Measurements from ENCODE around the gene SOS1. TPM values are rescaled to one million over a fixed set of nuclear protein-coding genes. Genes with fewer than 3 reads are reported as not detected.
"Not testable (repeated sequence)": the region's sequence is repeated elsewhere in the genome, so short reads cannot be mapped to it uniquely, and the experiment has no call there.

SOS1 gene
- total RNA-seq, 1 donor from 2014 or later, result 20.6 TPM

GRCh38 chr2:39065616-39066015 is 55.2 kb downstream of the SOS1 start:
- Histone ChIP-seq H3K9me3 (replicated peaks) (no peaks in the 10 kb centered on the region), H3K27ac (replicated peaks) (no peak overlapping the region), H3K4me1 (peaks cover 25% of the 10 kb centered on the region), H3K36me3 (peaks cover 16% of the 10 kb centered on the region), H3K4me3 (no peak overlapping the region), H3K27me3 (ENCODE audit: low read depth) (no peaks in the 10 kb centered on the region)
- DNase-seq, result no peak
- TF ChIP-seq CTCF (IDR thresholded peaks at IDR 0.05; ENCODE audit: borderline replicate concordance), result no peak
- intact Hi-C loops (cut with micrococcal nuclease), result loop anchor here (10.0 kb wide), 1 partner anchor 49 kb away; no protein-coding TSS in a partner anchor

DNA sequence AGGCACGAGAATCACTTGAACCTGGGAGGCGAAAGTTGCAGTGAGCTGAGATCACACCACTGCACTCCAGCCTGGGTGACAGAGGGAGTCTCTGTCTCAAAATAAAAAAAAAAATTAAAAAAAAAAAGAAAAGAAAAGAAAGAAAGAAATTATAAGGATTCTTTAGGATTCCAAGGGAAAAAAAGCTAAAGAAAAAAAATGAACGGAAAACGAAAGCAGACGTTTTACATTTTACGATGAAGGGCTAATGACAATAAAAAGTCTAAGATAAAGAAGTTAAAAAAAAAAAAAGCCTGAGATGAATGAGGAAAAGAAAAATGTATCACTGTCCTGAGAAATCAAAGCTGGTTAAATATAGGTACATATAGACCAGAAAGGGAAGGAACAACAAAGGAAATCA is 58.5 kb downstream of the SOS1 start:
- no peak for TF ChIP-seq CTCF (IDR thresholded peaks at IDR 0.05; ENCODE audit: borderline replicate concordance)
- DNase-seq, result no peak
- intact Hi-C loops (cut with micrococcal nuclease), result loop anchor here (10.0 kb wide), 1 partner anchor 52 kb away; no protein-coding TSS in a partner anchor

DNA sequence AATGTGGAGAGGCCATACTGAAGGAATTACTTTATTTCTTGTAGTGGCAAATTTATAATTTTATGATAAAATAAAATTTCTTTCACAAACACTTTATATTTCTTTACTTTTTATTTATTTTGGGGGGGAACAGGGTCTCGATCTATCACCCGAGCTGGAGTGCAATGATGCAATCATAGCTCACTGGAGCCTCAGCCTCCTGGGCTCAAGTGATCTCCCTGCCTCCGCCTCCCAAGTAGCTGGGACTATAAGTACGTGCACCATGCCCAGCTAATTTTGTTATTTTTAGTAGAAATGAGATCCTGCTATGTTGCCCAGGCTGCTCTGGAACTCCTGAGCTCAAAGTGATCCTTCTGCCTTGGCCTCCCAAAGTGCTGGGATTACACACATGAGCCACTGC is 59.6 kb downstream of the SOS1 start:
- H3K27ac ChIP-seq (replicated peaks), result no peak overlapping the region
- H3K36me3 ChIP-seq, result peaks cover 7% of the 10 kb centered on the region
- intact Hi-C loops (cut with micrococcal nuclease), result loop anchor here (10.0 kb wide), 1 partner anchor 54 kb away; no protein-coding TSS in a partner anchor
- no peak for DNase-seq
- H3K4me1 ChIP-seq, result peaks cover 6% of the 10 kb centered on the region
- H3K27me3 ChIP-seq (ENCODE audit: low read depth), result no peaks in the 10 kb centered on the region
- no peak overlapping the region for H3K4me3 ChIP-seq
- TF ChIP-seq CTCF (IDR thresholded peaks at IDR 0.05; ENCODE audit: borderline replicate concordance), result no peak
- no peaks in the 10 kb centered on the region for H3K9me3 ChIP-seq (replicated peaks)

More for the DNA sequence above, 58.5 kb downstream of the SOS1 start:
- Histone ChIP-seq H3K4me1 (peaks cover 6% of the 10 kb centered on the region), H3K27ac (replicated peaks) (no peak overlapping the region), H3K27me3 (ENCODE audit: low read depth) (no peaks in the 10 kb centered on the region), H3K36me3 (peaks cover 16% of the 10 kb centered on the region), H3K9me3 (replicated peaks) (no peaks in the 10 kb centered on the region), H3K4me3 (no peak overlapping the region)

- intact Hi-C loops (cut with micrococcal nuclease), result loop anchor here (2.0 kb wide), 1 partner anchor 169 kb away; no protein-coding TSS in a partner anchor
- Histone ChIP-seq H3K9me3 (replicated peaks) (no peaks in the 10 kb centered on the region), H3K27me3 (ENCODE audit: low read depth) (no peaks in the 10 kb centered on the region), H3K4me1 (no peaks in the 10 kb centered on the region), H3K36me3 (no peaks in the 10 kb centered on the region), H3K4me3 (no peak overlapping the region), H3K27ac (replicated peaks) (no peak overlapping the region)
- no peak for DNase-seq
- peak; percentile 79 for TF ChIP-seq CTCF (IDR thresholded peaks at IDR 0.05; ENCODE audit: borderline replicate concordance)
Measured at GRCh38 chr2:39059366-39059952, 61.4 kb downstream of the SOS1 start.

- Histone ChIP-seq H3K4me3 (no peak overlapping the region), H3K36me3 (peaks cover 7% of the 10 kb centered on the region), H3K27ac (replicated peaks) (no peak overlapping the region), H3K27me3 (ENCODE audit: low read depth) (no peaks in the 10 kb centered on the region), H3K4me1 (no peaks in the 10 kb centered on the region), H3K9me3 (replicated peaks) (no peaks in the 10 kb centered on the region)
- DNase-seq, result no peak
- intact Hi-C loops (cut with micrococcal nuclease), result loop anchor here (2.0 kb wide), 1 partner anchor 171 kb away; no protein-coding TSS in a partner anchor
- TF ChIP-seq CTCF (IDR thresholded peaks at IDR 0.05; ENCODE audit: borderline replicate concordance), result no peak
Measured at GRCh38 chr2:39058101-39058500, 62.8 kb downstream of the SOS1 start.

GRCh38 chr2:39052665-39053064 is 68.2 kb downstream of the SOS1 start:
- H3K4me3 ChIP-seq; H3K4me1 ChIP-seq; DNase-seq; H3K27ac ChIP-seq (replicated peaks); H3K27me3 ChIP-seq (ENCODE audit: low read depth); H3K9me3 ChIP-seq (replicated peaks); intact Hi-C loops (cut with micrococcal nuclease): not testable (repeated sequence)
- peaks cover 39% of the 10 kb centered on the region for H3K36me3 ChIP-seq
